GM19193 (cell line): ENCODE results near the gene CLPX.

Experiments used
- POLR2A ChIP-seq: IDR thresholded peaks from 4 replicates; pipeline ENCODE4 v1.6.1; 2011; ENCODE audit not compliant: insufficient read depth, insufficient read length; ENCODE audit errors: extremely low read depth

The CLPX gene

DNA sequence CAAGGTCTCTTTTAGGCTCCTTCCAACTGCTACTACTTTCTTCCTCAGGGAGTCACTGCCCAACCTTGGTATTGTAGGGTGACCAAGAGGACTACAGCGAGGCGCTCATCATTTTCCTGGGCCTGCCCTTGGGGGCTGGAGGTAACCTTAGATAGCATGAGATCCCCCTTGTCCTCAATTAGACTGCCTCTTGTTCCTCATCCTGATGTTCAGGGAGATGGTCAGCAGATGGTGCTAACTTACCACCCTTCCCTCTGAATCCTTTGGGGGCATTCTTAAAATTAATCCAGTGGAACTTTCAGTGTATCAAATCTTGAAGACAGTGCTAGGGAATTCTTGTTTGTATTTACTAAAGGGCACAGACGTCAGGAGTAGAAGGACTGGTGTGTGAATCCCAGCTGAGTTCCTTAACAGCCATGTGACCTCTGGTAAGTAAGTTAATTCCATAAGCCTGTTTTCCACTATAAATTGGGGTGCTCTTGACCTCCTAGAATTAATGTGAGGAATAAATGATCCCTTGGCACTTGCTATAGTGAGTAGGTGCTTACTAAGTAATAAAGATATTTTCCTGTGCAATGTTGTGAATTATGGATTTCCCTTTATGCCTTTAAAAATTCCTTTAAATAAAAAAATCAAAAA, 4.1 kb upstream of the CLPX start:
- TF ChIP-seq POLR2A = no peak

DNA sequence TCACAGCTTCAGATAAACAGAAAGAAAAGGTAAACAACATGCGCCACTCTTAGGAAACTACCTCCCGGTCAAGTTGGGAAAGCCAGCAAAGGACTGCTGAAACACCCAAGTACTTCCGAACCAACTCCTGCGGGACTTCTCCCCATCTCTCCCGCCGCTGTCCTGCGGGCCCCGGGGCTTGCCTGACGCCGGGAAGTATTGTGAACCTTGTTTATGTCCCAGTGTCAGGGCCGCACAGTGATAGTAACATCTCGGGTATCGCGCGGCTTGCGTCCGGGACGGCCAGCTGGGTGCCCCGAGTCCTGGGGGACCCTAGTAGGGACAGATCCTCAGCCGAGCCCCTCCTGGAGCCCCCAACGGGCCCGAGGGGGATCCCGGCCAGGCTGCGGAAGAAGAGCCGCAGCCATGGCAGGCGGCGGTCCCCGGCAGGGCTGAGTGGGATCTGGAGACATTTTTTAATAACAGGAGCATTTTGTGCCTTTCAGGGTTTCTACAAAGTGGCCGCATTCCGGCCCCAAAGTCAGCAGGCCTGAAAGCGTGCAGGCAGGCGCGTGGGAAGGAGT, 756 bp downstream of the CLPX start:
- TF ChIP-seq POLR2A = peak; percentile 40

DNA sequence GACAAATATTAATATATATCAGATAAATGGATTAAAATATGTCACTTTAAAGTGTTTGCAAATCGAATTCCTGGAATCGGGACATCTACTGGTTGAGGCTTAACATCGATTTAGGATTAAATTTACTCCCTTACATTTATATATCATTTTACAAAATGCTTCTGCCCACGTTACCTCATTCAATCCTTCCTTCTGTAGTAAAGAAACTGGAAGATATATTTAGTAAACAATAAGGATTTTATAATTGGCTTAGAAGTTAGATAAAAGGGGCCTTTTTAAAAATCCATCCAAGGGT, 1.3 kb downstream of the CLPX start:
- no peak for TF ChIP-seq POLR2A

DNA sequence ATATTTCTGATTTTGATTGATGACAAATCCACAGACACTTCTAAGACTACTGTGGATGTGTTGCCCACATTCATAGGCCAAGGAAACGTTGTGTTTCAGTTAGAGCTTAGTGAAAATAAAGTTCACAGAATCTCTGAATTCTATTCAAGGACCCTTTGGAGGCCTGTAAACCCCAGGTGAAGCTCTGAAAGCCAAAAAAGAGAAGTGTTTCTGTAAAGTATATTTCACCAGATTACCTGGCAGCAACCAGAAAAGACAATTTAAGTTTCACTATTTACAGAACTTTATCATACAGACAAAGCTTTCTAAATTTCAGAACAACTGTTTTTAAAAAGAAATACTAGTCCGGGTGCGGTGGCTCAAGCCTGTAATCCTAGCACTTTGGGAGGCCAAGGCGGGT, 2.6 kb downstream of the CLPX start:
- no peak for TF ChIP-seq POLR2A

- no peak for TF ChIP-seq POLR2A
These were observed 5.0 kb downstream of the CLPX start for GRCh38 chr15:65180167-65180566.

DNA sequence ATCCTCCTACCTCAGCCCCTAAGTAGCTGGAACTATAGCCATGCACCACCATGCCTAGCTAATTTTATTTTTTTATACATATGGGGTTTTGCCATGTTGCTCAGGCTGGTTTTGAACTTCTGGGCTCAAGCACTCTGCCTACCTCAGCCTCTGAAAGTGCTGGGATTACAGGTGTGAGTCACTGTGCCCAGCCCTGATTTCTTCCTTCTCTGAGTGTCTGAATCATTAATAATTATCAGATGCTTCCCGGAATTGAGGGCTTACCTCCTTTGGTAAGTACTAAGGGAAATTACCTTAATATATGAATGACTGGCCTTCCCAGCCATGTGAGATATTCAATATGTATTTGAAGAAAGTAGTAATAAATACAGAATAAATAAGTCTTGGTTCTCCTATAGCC, 7.2 kb downstream of the CLPX start:
- TF ChIP-seq POLR2A = no peak

- TF ChIP-seq POLR2A = no peak
These were observed 9.1 kb downstream of the CLPX start for GRCh38 chr15:65176056-65176455.

GRCh38 chr15:65175511-65175910, 9.6 kb downstream of the CLPX start:
- TF ChIP-seq POLR2A = no peak

- no peak for TF ChIP-seq POLR2A
These were observed 10.6 kb downstream of the CLPX start for GRCh38 chr15:65174509-65174908.

DNA sequence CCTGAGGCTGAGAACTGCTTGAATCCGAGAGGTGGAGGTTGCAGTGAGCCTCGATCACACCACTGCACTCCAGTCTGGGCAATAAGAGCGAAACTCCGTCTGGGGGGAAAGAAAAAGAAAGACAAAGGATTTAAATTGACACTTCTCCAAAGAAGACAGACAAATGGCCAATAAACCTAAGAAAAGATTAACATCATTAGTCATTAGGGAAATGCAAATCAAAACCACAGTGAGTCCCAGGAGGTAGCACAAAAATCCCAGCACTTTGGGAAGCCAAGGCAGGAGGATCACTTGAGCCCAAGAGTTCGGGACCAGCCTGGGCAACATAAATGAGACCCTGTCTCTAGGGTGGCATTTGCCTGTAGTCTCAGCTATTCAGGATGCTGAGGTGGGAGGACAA, 12.6 kb downstream of the CLPX start:
- no peak for TF ChIP-seq POLR2A

DNA sequence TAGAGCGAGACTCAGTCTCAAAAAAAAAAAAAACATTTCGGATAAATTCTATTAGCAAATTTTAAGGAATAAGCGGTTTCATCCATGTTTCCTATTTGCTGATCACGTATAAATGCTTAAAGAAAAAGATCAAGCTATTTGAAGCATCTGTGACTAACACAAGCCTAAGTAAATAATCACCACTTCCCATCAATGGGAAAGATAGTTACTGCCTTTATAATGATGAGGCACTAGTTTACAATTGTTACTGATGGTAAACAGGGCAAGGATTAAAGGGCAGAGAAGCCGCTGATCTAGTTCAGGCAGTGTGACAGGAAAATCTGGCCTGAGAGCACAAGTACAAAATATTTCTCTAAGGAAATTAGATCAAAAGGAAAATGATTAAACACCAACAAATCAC, 13.7 kb downstream of the CLPX start:
- no peak for TF ChIP-seq POLR2A

GRCh38 chr15:65165875-65166274, 19.3 kb downstream of the CLPX start:
- TF ChIP-seq POLR2A = no peak

GRCh38 chr15:65164139-65164538, 21.0 kb downstream of the CLPX start:
- no peak for TF ChIP-seq POLR2A

DNA sequence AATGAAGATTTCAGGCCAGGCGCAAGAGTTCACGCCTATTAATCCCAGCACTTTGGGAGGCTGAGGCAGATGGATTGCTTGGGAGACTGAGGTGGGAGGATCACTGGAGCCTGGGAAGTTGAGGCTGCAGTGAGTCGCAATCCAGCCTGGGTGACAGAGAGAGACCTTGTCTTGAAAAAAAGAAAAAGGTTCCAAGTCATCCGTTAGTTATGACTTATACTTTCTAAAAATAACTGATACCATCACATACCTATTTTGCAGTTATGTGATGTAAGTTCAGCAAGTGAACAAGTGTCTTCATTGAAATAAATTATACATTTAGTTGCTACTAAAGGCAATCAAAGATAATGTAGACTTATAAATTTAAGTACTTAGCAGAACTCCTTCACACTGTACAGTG, 22.1 kb downstream of the CLPX start:
- no peak for TF ChIP-seq POLR2A

GRCh38 chr15:65156692-65157091, 28.4 kb downstream of the CLPX start:
- TF ChIP-seq POLR2A = no peak

- TF ChIP-seq POLR2A = no peak
These were observed 30.4 kb downstream of the CLPX start for GRCh38 chr15:65154720-65155119.

DNA sequence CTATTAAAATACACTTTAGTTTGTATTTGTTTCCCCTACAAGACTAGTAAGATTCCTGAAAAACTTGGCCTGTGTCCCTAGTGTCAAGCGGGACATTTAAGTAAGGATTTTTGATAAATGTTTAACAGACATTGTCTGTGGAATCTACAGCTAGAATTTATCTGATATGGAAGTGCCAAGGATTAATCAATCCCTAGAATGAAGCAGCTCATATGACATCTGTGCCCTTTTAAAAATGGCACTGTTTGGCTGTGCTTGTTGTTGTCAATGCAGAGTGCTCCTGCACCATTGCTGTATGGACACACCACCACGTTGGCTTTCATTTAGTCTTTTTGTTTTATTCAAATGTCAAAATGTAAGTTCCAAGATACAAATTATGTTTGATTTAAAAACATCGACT, 37.2 kb downstream of the CLPX start:
- no peak for TF ChIP-seq POLR2A
